Raji (cell line): Measurements from ENCODE around the gene GPR37L1.
A peak's percentile ranks its signal among the peaks of the same experiment; 100 is the strongest.

ENCODE experiments used
- POLR2A ChIP-seq: IDR thresholded peaks from 2 replicates; pipeline ENCODE4 v1.6.1; 2011; ENCODE audit warnings: low read depth, low read length, control low read depth; ENCODE audit not compliant: insufficient read depth

The GPR37L1 gene

DNA sequence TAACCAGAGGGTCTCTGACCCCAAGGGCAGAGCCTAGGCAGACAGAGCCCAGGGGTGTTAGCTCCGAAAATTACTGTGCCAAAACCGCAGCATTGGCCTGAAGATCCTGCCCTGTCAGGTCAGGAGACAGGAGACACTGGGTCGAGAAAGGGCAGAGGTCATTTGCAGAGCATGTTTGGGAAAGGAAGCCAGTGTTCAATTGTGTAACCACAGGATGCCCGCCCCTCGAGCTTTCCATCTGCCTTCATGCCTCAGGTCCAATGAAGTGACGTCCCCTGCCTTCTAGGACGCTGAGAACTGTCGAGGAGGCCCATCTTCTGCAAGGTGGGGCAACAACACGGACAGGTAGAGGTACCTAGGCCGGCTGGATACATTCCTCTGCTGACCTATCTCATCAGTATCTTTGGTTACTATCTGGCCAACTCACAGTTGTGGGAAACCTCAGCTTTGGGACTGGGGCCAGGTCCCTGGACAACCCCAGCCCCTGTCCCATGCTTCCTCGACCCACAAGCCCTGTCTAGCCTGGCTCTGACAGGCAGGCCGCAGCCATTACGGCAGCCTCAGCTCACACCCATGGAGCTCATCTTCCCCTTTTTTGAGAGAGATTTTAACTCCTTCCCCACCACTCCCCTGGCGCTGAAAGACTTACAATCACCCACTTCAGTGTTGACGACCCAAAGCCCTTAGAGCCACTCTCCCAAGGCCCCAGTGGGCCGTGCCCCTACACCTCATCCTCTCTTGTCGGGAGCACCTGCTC is 20.5 kb downstream of the GPR37L1 start:
- no peak for TF ChIP-seq POLR2A

DNA sequence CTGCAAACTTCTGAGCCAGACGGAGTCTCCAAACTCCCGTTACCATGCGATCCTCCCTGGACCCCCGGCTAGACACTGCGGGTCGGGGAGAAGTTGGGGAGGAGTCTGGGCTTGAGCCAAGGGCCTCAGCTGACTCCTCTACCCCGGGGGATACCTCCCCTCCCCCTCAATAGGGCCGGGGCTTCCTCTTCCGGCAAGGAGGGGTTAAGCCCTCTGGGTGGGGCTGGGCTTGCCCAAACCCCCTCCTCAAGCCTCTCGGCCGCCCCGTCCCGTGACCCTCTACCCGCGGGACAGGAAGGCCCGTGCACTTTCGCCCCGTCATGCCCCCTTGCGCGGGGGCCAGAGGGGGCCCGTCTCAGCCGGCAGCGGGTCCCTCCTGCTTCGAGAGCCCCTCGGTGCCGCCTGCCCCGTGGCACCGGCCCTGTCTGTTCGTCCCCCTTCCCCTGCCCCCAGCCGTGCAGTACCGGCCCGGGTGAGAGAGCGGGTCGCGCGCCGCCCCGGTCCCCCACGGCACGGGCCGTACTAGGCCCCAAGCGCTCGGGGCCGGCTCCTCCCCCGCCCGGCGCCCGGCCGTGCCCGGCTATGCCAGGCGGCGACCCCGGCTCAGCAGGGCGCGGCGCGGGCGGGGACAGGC is 21.2 kb downstream of the GPR37L1 start:
- TF ChIP-seq POLR2A, result peak; percentile 40

- TF ChIP-seq POLR2A, result peak; percentile 51; the same call in 1 of the 2 replicates
These were observed 21.8 kb downstream of the GPR37L1 start, which contains the start of gene ARL8A for GRCh38 chr1:202144402-202145067. Gene ARL8A (minus strand): TSS chr1:202144737. CDS start chr1:202144572, 165 bp downstream.

DNA sequence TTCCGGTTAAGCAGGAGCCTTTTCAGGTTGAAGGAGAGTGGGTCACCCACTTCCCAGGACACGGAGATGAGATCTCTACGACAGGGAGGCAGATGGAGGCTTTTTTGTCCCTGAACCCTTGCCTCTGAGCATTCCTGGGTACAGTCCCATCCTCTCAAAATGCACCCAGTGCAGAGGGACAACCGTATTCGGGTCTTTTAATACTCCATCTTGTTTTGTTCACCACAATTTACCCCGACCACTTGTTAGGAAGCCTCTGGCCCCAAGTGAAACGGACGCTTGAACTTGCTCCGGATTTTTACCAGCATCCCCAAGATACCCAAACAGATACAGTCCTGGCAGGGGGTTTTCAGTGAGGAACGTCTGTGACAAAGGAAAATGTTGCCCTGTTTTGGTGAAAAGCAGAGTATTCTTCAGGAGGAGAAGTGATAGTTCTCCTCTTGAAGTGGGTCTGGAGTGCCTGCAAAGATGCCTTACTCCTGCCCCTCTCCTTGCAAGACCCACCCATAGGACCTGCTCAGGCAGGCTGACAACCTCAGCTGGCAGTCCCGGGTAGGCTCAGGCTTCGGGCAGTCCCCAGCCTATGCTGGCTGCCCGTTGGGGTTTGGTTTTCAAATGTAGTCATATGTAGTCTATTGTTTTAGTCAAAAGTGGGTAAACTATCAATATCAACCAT is 22.5 kb downstream of the GPR37L1 start:
- TF ChIP-seq POLR2A, result no peak

- no peak for TF ChIP-seq POLR2A
These were observed 23.6 kb downstream of the GPR37L1 start for GRCh38 chr1:202146279-202146678.

DNA sequence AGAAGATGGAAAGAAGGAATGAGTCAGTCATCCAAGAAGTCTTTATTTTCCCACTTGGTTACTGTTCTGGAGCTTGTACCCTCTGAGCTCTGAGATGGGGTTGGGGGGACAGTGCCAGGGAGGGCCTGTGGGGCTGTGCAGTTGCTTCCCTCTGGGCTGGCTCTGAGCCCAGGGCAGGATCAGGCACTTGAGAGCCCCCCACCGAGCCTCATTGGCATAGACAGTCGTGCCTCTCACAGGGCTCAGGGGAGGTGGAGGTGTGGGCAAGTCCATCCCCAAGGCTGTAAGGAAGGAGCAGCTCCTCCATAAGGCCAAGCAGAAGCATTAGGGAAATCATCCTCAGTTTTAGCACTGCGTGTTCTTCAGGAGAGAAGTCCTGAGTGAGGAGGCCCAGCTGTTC is 24.3 kb downstream of the GPR37L1 start:
- TF ChIP-seq POLR2A, result no peak

DNA sequence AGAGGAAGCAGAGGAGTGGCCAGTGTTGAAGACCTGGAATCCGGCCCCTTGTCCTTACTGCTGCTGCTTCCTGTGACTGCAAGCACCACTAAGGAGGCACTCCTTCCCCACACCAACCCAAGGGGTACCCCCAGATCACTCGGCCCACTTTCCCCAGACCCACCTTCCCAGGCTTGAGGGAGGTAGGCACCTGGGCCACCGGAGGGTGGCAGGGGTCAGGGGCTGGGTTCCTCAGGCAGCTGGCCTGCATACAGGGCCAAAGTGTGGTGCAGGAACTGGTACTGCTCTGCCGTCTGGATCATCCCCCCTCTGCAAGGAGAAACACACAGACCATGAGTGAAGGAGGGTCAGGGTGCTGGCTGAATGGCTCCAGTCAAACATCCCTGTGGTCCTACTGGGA is 25.7 kb downstream of the GPR37L1 start:
- TF ChIP-seq POLR2A, result no peak

DNA sequence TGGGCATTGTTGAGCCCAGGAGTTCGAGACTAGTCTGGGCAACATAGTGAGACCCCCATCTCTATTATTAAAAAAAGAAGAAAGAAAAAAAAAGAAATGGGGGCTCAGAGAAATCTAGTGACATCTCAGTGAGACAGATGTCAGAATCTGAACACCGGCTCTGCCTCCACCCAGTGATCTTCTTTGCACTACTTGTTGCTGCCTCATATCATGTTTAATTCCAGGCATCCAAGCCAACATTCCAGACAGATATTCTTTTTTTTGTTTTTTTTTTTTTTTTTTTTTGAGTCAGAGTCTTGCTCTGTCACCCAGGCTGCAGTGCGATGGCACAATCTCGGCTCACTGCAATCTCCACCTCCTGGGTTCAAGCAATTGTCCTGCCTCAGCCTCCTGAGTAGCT is 26.8 kb downstream of the GPR37L1 start:
- no peak for TF ChIP-seq POLR2A

DNA sequence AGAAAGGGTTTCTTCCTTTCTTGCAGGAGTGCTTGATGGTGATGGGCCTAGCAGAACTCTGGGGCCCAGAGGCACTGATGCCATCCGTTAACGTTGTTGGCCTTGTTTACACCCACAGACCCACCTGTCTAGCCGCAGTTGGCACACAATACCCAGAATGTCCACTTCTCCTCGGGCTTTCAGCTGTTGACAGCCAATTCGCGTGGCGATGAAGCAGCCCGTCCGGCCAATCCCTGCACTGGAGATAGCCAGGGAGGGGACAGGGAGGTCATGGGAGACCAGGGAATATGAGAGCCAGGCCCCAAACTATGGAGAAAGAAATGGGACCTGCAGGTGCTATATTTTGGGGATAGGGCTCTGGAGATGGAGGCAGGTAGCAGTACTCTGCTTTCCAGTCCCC is 27.5 kb downstream of the GPR37L1 start:
- no peak for TF ChIP-seq POLR2A

DNA sequence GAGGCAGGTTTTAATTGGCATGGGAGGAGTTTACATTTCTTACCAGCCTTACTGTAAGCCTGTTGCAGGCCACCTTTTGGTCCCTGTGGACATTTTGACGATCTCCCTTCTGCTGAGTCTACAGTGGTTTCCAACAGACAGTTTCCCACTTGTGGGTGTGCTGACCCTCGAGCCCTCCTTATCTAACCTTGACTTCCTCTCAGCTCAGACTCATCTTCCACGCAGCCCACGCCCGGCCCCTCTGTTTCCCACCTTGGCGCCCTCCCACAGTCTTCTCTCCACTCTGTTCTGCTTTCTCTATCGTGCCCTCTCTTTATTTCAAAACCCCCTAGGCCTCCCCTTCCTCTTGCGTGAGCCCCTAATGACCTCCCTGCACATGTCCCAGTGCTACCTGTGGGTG is 27.9 kb downstream of the GPR37L1 start:
- TF ChIP-seq POLR2A, result no peak

DNA sequence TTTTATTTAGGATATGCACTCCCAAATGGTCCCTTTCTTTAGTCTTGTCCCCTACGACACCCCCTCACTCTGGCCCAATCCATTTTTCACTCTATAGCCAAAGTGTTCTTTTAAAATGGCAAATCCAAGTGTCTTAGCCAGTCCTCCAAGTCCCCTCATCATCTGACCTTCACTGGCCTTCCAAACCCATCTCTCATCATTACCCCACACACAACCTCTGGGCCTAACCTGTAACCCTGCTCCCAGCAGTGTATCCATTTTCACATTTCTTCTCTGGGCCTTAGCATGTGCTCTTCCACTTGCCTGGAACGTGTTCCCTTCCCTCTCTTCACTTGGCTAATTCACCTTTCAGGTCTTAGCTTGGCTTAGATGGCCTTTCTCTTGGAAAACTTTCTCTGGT is 28.3 kb downstream of the GPR37L1 start:
- TF ChIP-seq POLR2A, result no peak

GRCh38 chr1:202152399-202152798 is 29.7 kb downstream of the GPR37L1 start:
- no peak for TF ChIP-seq POLR2A

DNA sequence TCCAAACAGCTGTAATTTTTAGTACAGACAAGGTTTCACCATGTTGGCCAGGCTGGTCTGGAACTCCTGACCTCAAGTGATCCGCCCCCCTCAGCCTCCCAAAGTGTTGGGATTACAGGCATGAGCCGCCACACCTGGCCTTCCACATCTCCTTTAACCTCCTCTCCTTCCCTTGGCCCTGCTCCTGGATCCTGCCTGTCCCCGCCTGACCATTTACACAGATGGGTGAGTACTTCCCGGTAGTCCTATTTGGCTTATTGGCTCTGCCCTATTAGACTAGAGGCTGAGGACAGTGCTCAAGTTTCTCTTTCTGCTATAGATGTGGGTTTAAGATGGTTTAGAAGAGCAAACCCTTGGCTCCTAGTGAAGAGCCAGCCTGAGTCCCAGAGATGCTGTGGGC is 30.6 kb downstream of the GPR37L1 start:
- TF ChIP-seq POLR2A, result no peak

- TF ChIP-seq POLR2A, result no peak
These were observed 31.5 kb downstream of the GPR37L1 start for GRCh38 chr1:202154148-202154765.
